ENCODE results near the gene BCL7A. TPM values are rescaled to one million over a fixed set of nuclear protein-coding genes. Genes with fewer than 3 reads are reported as not detected.

The BCL7A gene
- total RNA-seq, 1 donor from 2014 or later = 41.4 TPM

DNA sequence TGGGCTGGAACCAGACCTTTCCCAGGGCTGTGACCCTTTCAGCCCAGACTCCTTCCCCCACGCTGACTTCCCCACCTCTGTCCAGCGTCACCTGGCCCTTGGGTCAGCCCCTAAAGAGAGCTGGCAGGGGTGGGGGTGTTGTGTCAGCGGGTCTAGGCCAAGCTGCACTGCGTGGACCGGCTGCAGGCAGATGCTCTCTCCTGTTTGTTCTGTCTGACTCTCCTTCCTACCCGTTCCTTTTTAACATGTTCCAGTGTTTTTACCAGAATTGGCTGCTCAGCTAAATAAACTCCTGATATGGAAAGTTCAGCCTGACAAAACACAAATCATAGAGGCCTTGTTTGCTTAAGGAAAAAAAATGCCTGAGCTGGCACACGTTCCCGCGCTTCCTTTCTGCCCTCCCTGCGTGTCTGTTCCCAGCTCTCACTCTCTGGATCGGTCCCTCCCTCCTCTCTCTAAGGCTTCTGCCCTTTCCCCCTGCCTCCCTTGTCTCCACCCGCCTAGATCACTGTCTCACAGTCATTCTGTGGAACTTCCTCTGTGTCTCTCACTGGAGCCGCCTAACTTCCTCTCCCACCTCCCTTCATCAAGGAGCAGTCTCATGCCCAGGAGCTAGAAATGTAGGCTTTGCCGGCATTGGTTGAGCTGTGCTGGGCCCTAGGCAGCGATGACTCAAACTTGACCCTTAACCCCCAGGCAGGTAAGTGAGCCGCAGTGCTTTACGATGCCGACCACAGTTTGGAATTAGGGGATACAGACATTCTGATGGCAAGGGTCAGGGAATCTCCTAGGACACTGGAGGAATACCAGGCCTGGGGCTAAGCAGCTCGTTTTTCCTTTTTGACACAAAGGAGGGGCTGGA is 41.4 kb downstream of the BCL7A start:
- POLR2A ChIA-PET = interaction anchor here (1.0 kb wide), 1 partner anchor 252 kb away, joined by 3 read pairs; no protein-coding TSS in a partner anchor
- H3K4me1 Mint-ChIP-seq = peaks cover 40% of the 10 kb centered on the region
- no peaks in the 10 kb centered on the region for H3K27me3 Mint-ChIP-seq
- intact Hi-C loops (cut with micrococcal nuclease) = no loop called here
- CTCF ChIA-PET = interaction anchor here (0.8 kb wide), 1 partner anchor 59 kb away, joined by 3 read pairs; no protein-coding TSS in a partner anchor
- TF ChIP-seq, protein P1, sequence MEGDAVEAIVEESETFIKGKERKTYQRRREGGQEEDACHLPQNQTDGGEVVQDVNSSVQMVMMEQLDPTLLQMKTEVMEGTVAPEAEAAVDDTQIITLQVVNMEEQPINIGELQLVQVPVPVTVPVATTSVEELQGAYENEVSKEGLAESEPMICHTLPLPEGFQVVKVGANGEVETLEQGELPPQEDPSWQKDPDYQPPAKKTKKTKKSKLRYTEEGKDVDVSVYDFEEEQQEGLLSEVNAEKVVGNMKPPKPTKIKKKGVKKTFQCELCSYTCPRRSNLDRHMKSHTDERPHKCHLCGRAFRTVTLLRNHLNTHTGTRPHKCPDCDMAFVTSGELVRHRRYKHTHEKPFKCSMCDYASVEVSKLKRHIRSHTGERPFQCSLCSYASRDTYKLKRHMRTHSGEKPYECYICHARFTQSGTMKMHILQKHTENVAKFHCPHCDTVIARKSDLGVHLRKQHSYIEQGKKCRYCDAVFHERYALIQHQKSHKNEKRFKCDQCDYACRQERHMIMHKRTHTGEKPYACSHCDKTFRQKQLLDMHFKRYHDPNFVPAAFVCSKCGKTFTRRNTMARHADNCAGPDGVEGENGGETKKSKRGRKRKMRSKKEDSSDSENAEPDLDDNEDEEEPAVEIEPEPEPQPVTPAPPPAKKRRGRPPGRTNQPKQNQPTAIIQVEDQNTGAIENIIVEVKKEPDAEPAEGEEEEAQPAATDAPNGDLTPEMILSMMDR (IDR thresholded peaks at IDR 0.05) = no peak
- no peaks in the 10 kb centered on the region for H3K9me3 Mint-ChIP-seq
- H3K4me3 Mint-ChIP-seq = no peak overlapping the region
- DNase-seq (no peak), ATAC-seq (ENCODE audit: low read depth) (no peak)
- peaks cover 39% of the 10 kb centered on the region for H3K36me3 Mint-ChIP-seq (ENCODE audit: low read depth)
- H3K27ac Mint-ChIP-seq = peak overlapping the region; percentile 72

DNA sequence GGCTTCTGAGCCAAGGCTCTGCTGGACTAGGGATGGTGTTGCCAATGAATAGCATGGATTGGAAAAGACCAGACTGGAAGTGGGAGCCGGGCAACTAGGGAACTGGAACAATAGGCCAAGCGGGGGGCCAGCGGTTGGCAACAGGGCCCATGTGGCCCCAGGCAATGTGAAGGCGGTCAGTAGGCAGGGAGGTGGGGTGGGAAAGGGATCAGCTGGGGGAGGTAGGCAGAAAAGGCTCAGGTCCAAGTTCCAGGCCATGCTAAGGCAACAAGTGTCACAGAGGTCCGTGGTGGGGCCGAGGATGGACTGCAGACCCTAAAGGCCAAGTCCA is 42.0 kb downstream of the BCL7A start:
- no peak for DNase-seq
- ChIA-PET POLR2A (interaction anchor here (0.5 kb wide), 1 partner anchor 474 kb away, joined by 3 read pairs; no protein-coding TSS in a partner anchor), CTCF (no interaction called here)
- intact Hi-C loops (cut with micrococcal nuclease) = loop anchor here (2.0 kb wide), 1 partner anchor 59 kb away; no protein-coding TSS in a partner anchor
- H3K27me3 Mint-ChIP-seq = no peaks in the 10 kb centered on the region
- H3K4me3 Mint-ChIP-seq = no peak overlapping the region
- TF ChIP-seq, protein P1 (IDR thresholded peaks at IDR 0.05) = no peak
- no peak for ATAC-seq (ENCODE audit: low read depth)
- no peaks in the 10 kb centered on the region for H3K9me3 Mint-ChIP-seq
- peak overlapping the region; percentile 72 for H3K27ac Mint-ChIP-seq
- peaks cover 46% of the 10 kb centered on the region for H3K4me1 Mint-ChIP-seq
- H3K36me3 Mint-ChIP-seq (ENCODE audit: low read depth) = peaks cover 35% of the 10 kb centered on the region

DNA sequence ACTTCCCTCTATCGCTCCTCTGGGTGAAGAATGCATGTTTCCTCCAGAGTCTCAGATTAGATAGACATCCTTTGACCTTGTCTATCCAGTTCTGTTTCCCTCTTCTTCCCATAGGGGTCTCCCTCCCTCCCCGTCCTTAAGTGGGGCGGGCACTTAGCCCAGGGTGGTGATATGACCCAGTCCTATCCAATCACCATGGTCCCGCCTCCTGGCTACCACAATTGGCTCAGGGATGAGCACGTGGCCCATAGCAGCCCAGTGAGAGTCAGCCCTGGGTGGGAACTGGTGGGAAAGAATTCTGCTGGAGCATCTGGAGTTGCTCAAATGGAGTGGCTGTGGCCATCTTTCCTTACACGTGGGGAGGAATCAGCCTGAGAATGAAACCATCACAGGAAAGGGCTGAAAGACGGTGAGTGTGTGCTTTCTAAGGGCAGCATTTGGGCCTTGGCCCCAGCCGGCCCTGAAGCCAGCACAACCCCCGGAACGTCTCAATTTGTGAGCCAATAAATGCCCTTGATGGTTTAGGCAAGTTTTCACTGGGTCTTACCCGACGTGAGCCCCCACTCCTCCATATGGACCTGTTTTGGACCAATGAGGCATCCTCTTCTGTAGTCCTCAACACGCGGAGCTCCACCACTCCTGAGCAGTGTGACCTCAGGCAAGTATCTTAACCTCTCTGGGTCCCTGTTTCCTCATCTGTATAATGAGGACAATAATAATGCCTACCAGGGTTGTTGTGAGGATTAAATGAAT is 42.5 kb downstream of the BCL7A start:
- intact Hi-C loops (cut with micrococcal nuclease) = loop anchor here (2.0 kb wide), 1 partner anchor 59 kb away; no protein-coding TSS in a partner anchor
- Mint-ChIP-seq H3K9me3 (no peaks in the 10 kb centered on the region), H3K4me1 (peaks cover 49% of the 10 kb centered on the region), H3K4me3 (no peak overlapping the region), H3K27me3 (no peaks in the 10 kb centered on the region), H3K27ac (peak overlapping the region; percentile 32), H3K36me3 (ENCODE audit: low read depth) (peaks cover 30% of the 10 kb centered on the region)
- ATAC-seq (ENCODE audit: low read depth) (peak; percentile 82), DNase-seq (no peak)
- ChIA-PET CTCF (no interaction called here), POLR2A (interaction anchor here (0.5 kb wide), 1 partner anchor 474 kb away, joined by 3 read pairs; no protein-coding TSS in a partner anchor)
- TF ChIP-seq, protein P1 (IDR thresholded peaks at IDR 0.05) = no peak

DNA sequence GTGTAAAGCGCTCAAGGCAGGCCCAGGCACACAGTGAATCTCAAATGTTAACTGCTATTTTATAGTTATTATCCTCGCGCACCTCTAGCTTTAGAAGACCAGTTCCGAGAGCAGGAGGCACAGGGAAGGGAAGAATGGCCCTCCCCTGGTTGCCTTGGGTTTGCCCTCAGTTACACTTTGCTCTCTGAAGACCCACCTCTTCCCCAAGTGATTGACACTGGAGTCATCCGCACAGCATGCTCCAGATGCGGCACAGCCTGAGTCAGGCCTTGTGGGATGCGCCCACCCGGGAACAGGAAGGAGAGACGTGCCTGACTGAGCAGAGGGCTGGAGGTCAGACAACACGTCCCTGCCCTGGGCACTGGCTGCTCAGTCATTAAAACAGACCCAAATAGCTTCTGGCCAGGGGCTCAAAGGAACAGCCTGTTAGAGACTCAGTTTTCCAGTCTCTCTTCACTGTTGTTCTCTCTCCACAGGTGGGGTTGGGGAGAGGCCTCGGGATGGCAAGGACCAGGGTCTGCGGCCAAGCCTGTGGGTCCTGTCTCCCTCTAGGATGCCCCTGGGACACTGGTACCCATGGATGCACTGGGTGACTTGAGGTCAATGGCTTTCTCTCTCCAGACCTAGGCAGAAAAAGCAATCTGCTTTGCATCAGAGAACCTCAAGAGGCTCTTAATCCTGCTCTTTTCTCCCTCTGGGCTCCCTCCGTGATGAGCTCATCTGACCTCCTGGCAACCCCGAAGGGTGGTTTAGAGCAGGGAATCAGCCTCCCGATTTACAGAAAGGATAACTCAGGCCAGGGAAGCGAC is 43.3 kb downstream of the BCL7A start:
- CTCF ChIA-PET = interaction anchor here (3.5 kb wide), 1 partner anchor 58 kb away, joined by 17 read pairs; no protein-coding TSS in a partner anchor

More for the DNA sequence above, 43.3 kb downstream of the BCL7A start:
- DNase-seq (no peak), ATAC-seq (ENCODE audit: low read depth) (no peak)
- Mint-ChIP-seq H3K9me3 (no peaks in the 10 kb centered on the region), H3K27me3 (no peaks in the 10 kb centered on the region), H3K4me3 (no peak overlapping the region), H3K36me3 (ENCODE audit: low read depth) (peaks cover 22% of the 10 kb centered on the region), H3K4me1 (peaks cover 54% of the 10 kb centered on the region), H3K27ac (no peak overlapping the region)
- POLR2A ChIA-PET = interaction anchor here (5.0 kb wide), 1 partner anchor 13 kb away, joined by 39 read pairs; the partner anchor contains the start of gene MLXIP
- TF ChIP-seq, protein P1 (IDR thresholded peaks at IDR 0.05) = no peak
- intact Hi-C loops (cut with micrococcal nuclease) = loop anchor here (2.0 to 5.0 kb wide), 3 partner anchors 42 to 127 kb away; no protein-coding TSS in a partner anchor

All from activated B cell treated with CpG ODN at 0.5 μM for 24 hours (primary cell).